Measurements from ENCODE around the gene CD22. TPM values are rescaled to one million over a fixed set of nuclear protein-coding genes. Genes with fewer than 3 reads are reported as not detected.

Gene CD22
- total and polyA plus RNA-seq, 10 of the 15 experiments (the other 5 are each of a cell fraction or from before 2014, with no cell fraction given), result 23.0 to 344 (median 181) TPM

GRCh38 chr19:35314858-35315470 lies 14.0 kb upstream of the CD22 start (continued):
- TF ChIP-seq, protein P1, sequence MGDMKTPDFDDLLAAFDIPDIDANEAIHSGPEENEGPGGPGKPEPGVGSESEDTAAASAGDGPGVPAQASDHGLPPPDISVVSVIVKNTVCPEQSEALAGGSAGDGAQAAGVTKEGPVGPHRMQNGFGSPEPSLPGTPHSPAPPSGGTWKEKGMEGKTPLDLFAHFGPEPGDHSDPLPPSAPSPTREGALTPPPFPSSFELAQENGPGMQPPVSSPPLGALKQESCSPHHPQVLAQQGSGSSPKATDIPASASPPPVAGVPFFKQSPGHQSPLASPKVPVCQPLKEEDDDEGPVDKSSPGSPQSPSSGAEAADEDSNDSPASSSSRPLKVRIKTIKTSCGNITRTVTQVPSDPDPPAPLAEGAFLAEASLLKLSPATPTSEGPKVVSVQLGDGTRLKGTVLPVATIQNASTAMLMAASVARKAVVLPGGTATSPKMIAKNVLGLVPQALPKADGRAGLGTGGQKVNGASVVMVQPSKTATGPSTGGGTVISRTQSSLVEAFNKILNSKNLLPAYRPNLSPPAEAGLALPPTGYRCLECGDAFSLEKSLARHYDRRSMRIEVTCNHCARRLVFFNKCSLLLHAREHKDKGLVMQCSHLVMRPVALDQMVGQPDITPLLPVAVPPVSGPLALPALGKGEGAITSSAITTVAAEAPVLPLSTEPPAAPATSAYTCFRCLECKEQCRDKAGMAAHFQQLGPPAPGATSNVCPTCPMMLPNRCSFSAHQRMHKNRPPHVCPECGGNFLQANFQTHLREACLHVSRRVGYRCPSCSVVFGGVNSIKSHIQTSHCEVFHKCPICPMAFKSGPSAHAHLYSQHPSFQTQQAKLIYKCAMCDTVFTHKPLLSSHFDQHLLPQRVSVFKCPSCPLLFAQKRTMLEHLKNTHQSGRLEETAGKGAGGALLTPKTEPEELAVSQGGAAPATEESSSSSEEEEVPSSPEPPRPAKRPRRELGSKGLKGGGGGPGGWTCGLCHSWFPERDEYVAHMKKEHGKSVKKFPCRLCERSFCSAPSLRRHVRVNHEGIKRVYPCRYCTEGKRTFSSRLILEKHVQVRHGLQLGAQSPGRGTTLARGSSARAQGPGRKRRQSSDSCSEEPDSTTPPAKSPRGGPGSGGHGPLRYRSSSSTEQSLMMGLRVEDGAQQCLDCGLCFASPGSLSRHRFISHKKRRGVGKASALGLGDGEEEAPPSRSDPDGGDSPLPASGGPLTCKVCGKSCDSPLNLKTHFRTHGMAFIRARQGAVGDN (IDR thresholded peaks at IDR 0.05), result no peak
- TF ChIP-seq RB1 (IDR thresholded peaks at IDR 0.05; ENCODE audit: borderline replicate concordance), result no peak
- no peak for TF ChIP-seq ZBED1 (IDR thresholded peaks at IDR 0.05; ENCODE audit: borderline replicate concordance)
- TF ChIP-seq PKNOX1 (IDR thresholded peaks at IDR 0.05), result no peak
- no peak for TF ChIP-seq CREB1 (IDR thresholded peaks at IDR 0.05; ENCODE audit: low read depth)
- no peak for TF ChIP-seq RAD21 (IDR thresholded peaks at IDR 0.05; ENCODE audit: insufficient read depth, low read depth, low read length)
- TF ChIP-seq, protein P2, sequence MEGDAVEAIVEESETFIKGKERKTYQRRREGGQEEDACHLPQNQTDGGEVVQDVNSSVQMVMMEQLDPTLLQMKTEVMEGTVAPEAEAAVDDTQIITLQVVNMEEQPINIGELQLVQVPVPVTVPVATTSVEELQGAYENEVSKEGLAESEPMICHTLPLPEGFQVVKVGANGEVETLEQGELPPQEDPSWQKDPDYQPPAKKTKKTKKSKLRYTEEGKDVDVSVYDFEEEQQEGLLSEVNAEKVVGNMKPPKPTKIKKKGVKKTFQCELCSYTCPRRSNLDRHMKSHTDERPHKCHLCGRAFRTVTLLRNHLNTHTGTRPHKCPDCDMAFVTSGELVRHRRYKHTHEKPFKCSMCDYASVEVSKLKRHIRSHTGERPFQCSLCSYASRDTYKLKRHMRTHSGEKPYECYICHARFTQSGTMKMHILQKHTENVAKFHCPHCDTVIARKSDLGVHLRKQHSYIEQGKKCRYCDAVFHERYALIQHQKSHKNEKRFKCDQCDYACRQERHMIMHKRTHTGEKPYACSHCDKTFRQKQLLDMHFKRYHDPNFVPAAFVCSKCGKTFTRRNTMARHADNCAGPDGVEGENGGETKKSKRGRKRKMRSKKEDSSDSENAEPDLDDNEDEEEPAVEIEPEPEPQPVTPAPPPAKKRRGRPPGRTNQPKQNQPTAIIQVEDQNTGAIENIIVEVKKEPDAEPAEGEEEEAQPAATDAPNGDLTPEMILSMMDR (IDR thresholded peaks at IDR 0.05 in 2 of 3, conservative IDR thresholded peaks at IDR 0.05 in 1 of 3; ENCODE audit: control insufficient read depth in 2 of 3, extremely low read depth in 1 of 3, insufficient read depth in 1 of 3, low read depth in 3 of 3, low read length in 3 of 3), result no peak
- no peak for TF ChIP-seq TARDBP (IDR thresholded peaks at IDR 0.05; ENCODE audit: borderline replicate concordance)
